ENCODE data around the gene SLC25A24.

The SLC25A24 gene

DNA sequence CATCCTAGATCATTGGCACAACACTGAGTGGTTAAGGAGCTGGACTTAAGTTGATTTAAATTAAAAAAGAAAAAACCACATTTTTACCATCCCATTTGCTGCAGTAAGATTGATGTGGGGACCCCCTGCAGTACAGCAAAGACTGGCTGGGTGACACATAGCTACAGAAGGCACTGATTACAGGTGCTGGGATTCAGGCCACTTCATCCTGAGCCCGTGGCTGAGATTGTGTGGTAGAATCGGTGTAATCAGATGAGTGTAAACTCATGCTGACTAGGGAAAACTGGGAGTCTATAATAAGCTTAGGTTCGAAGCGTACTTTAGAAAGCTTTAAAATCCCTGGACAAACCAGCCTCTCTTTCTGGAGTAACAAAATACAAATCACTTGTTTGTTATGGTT, 70.1 kb downstream of the SLC25A24 start:
- H3K27ac ChIP-seq (replicated peaks) = no peak overlapping the region
- TF ChIP-seq SPI1 (IDR thresholded peaks at IDR 0.05; ENCODE audit: borderline replicate concordance, low read depth) = no peak
- TF ChIP-seq CTCF (IDR thresholded peaks at IDR 0.05; ENCODE audit: insufficient read depth, low read length) = no peak
- DNase-seq (ENCODE audit: low read depth in 1 of 2, low spot score in 1 of 2) = no peak
- no peak overlapping the region for H3K4me3 ChIP-seq (replicated peaks; ENCODE audit: insufficient read depth, low read length)
- H3K27me3 ChIP-seq (ENCODE audit: insufficient read depth, poor library complexity, severe bottlenecking) = no peaks in the 10 kb centered on the region

- Histone ChIP-seq H3K4me3 (replicated peaks; ENCODE audit: insufficient read depth, low read length) (no peak overlapping the region), H3K27me3 (ENCODE audit: insufficient read depth, poor library complexity, severe bottlenecking) (no peaks in the 10 kb centered on the region), H3K27ac (replicated peaks) (no peak overlapping the region)
- no peak for TF ChIP-seq GABPA (IDR thresholded peaks at IDR 0.05; ENCODE audit: low read depth)
- TF ChIP-seq SPI1 (IDR thresholded peaks at IDR 0.05; ENCODE audit: borderline replicate concordance, low read depth) = no peak
- no peak for TF ChIP-seq POLR2AphosphoS5 (IDR thresholded peaks at IDR 0.05; ENCODE audit: low read depth)
- TF ChIP-seq REST (IDR thresholded peaks at IDR 0.05; ENCODE audit: insufficient replicate concordance, low read depth) = no peak
- TF ChIP-seq CTCF (IDR thresholded peaks at IDR 0.05; ENCODE audit: insufficient read depth, low read length) = peak; percentile 85
- peak; percentile 49 to 73 for DNase-seq (ENCODE audit: low read depth in 1 of 2, low spot score in 1 of 2)
Measured at GRCh38 chr1:108125312-108126138, 74.6 kb downstream of the SLC25A24 start.

- TF ChIP-seq POLR2AphosphoS5 (IDR thresholded peaks at IDR 0.05; ENCODE audit: low read depth) (no peak), GABPA (IDR thresholded peaks at IDR 0.05; ENCODE audit: low read depth) (no peak), SPI1 (IDR thresholded peaks at IDR 0.05; ENCODE audit: borderline replicate concordance, low read depth) (no peak), CTCF (IDR thresholded peaks at IDR 0.05; ENCODE audit: insufficient read depth, low read length) (no peak), REST (IDR thresholded peaks at IDR 0.05; ENCODE audit: insufficient replicate concordance, low read depth) (no peak)
- Histone ChIP-seq H3K4me3 (replicated peaks; ENCODE audit: insufficient read depth, low read length) (no peak overlapping the region), H3K27ac (replicated peaks) (no peak overlapping the region), H3K27me3 (ENCODE audit: insufficient read depth, poor library complexity, severe bottlenecking) (no peaks in the 10 kb centered on the region)
- no peak for DNase-seq (ENCODE audit: low read depth in 1 of 2, low spot score in 1 of 2)
Measured at GRCh38 chr1:108124622-108125311, 75.4 kb downstream of the SLC25A24 start.

Data from HL-60 (cell line).